H9 (cell line): ENCODE measurements around the gene GPR146. TPM values are rescaled to one million over a fixed set of nuclear protein-coding genes. Genes with fewer than 3 reads are reported as not detected.
"Not testable (repeated sequence)": the region's sequence is repeated elsewhere in the genome, so short reads cannot be mapped to it uniquely, and the experiment has no call there.

Experiments used
- DNase-seq: peaks from one replicate; pipeline ENCODE4 v3.0.0-alpha.2; 2017
- H2AFZ ChIP-seq: one replicate; pipeline ENCODE4 v1.6.1; 2013; ENCODE audit warnings: mild to moderate bottlenecking, low read length, control low read depth, moderate library complexity
- H2AK5ac ChIP-seq: 2 replicates; pipeline ENCODE4 v1.6.1; 2013; ENCODE audit warnings: low read length, control low read depth, mixed read lengths; ENCODE audit not compliant: insufficient read length
- H2BK120ac ChIP-seq: one replicate; pipeline ENCODE4 v1.6.1; 2013; ENCODE audit warnings: low read depth, mild to moderate bottlenecking, low read length, control low read depth, inconsistent platforms; ENCODE audit not compliant: poor library complexity, severe bottlenecking
- H2BK12ac ChIP-seq: 2 replicates; pipeline ENCODE4 v1.6.1; 2013; ENCODE audit warnings: low read length, control low read depth, mixed read lengths, low read depth; ENCODE audit not compliant: insufficient read length
- H2BK15ac ChIP-seq: 2 replicates; pipeline ENCODE4 v1.6.1; 2013; ENCODE audit warnings: low read depth, low read length, control low read depth
- H2BK20ac ChIP-seq: one replicate; pipeline ENCODE4 v1.6.1; 2013; ENCODE audit warnings: low read depth, mild to moderate bottlenecking, low read length, control low read depth, inconsistent platforms; ENCODE audit not compliant: poor library complexity, severe bottlenecking
- H2BK5ac ChIP-seq: 2 replicates; pipeline ENCODE4 v1.6.1; 2013; ENCODE audit warnings: low read length, control low read depth, mixed read lengths; ENCODE audit not compliant: insufficient read length
- H3K14ac ChIP-seq: 2 replicates; pipeline ENCODE4 v1.6.1; 2013; ENCODE audit warnings: low read length, control low read depth; ENCODE audit not compliant: insufficient read depth
- H3K18ac ChIP-seq: 2 replicates; pipeline ENCODE4 v1.6.1; 2013; ENCODE audit warnings: low read depth, mild to moderate bottlenecking, mixed read lengths, low read length, control low read depth; ENCODE audit not compliant: insufficient read length
- H3K23ac ChIP-seq: 2 replicates; pipeline ENCODE4 v1.6.1; 2013; ENCODE audit warnings: low read length, control low read depth, mixed read lengths, low read depth; ENCODE audit not compliant: insufficient read length
- H3K23me2 ChIP-seq: 2 replicates; pipeline ENCODE4 v1.6.1; 2013; ENCODE audit warnings: low read depth, mild to moderate bottlenecking, mixed read lengths, low read length, control low read depth; ENCODE audit not compliant: insufficient read length, poor library complexity, severe bottlenecking
- H3K27ac ChIP-seq: 2 replicates; pipeline ENCODE4 v1.5.1; 2013; ENCODE audit warnings: low read length, control low read depth, mixed read lengths, low read depth; ENCODE audit not compliant: insufficient read length
- H3K27me3 ChIP-seq: 2 replicates; pipeline ENCODE4 v1.6.1; 2013; ENCODE audit warnings: low read length, control low read depth, inconsistent platforms; ENCODE audit not compliant: insufficient read depth
- H3K4ac ChIP-seq: 2 replicates; pipeline ENCODE4 v1.6.1; 2013; ENCODE audit warnings: low read depth, mild to moderate bottlenecking, control low read depth, inconsistent platforms, low read length, moderate library complexity
- H3K4me1 ChIP-seq: 2 replicates; pipeline ENCODE4 v1.6.1; 2013; ENCODE audit warnings: low read length, control low read depth, inconsistent platforms; ENCODE audit not compliant: insufficient read depth
- H3K4me2 ChIP-seq: 2 replicates; pipeline ENCODE4 v1.6.1; 2013; ENCODE audit warnings: low read length, control low read depth, mixed read lengths; ENCODE audit not compliant: insufficient read length, insufficient read depth
- H3K56ac ChIP-seq: 2 replicates; pipeline ENCODE4 v1.6.1; 2013; ENCODE audit warnings: low read depth, mild to moderate bottlenecking, mixed read lengths, low read length, control low read depth; ENCODE audit not compliant: insufficient read length
- H3K79me1 ChIP-seq: 2 replicates; pipeline ENCODE4 v1.6.1; 2013; ENCODE audit warnings: low read depth, mild to moderate bottlenecking, moderate library complexity, low read length, control low read depth, inconsistent platforms; ENCODE audit not compliant: insufficient read depth, poor library complexity, severe bottlenecking
- H3K79me2 ChIP-seq: 2 replicates; pipeline ENCODE4 v1.6.1; 2013; ENCODE audit warnings: low read length, control low read depth, inconsistent platforms; ENCODE audit not compliant: insufficient read depth
- H3K9ac ChIP-seq: 2 replicates; pipeline ENCODE4 v1.6.1; 2013; ENCODE audit warnings: low read length, control low read depth, mixed read lengths; ENCODE audit not compliant: insufficient read length; ENCODE audit errors: extremely low read depth
- H3K9me3 ChIP-seq: one replicate; pipeline ENCODE4 v1.6.1; 2013; ENCODE audit warnings: low read depth, low read length, inconsistent platforms; ENCODE audit not compliant: control insufficient read depth
- H3T11ph ChIP-seq: one replicate; pipeline ENCODE4 v1.6.1; 2013; ENCODE audit warnings: mild to moderate bottlenecking, low read length, control low read depth, inconsistent platforms
- H4K20me1 ChIP-seq: one replicate; pipeline ENCODE4 v1.6.1; 2013; ENCODE audit not compliant: control insufficient read depth, insufficient read length, insufficient read depth
- H4K5ac ChIP-seq: 2 replicates; pipeline ENCODE4 v1.6.1; 2013; ENCODE audit warnings: low read depth, mild to moderate bottlenecking, mixed read lengths, low read length, control low read depth; ENCODE audit not compliant: insufficient read length
- H4K8ac ChIP-seq: replicated peaks from 2 replicates; pipeline ENCODE4 v1.6.1; 2013; ENCODE audit warnings: low read length, control low read depth, mixed read lengths, low read depth; ENCODE audit not compliant: insufficient read length
- H4K91ac ChIP-seq: 2 replicates; pipeline ENCODE4 v1.6.1; 2013; ENCODE audit warnings: low read depth, mild to moderate bottlenecking, moderate library complexity, mixed read lengths, low read length, control low read depth; ENCODE audit not compliant: insufficient read length
- H3K27ac Mint-ChIP-seq, 3 experiments: 2 replicates in 2 of 3; 3 replicates in 1 of 3; pipeline ENCODE4 v1.8.0; 2020 to 2021; ENCODE audit warnings: mixed read lengths in 3 of 3, mild to moderate bottlenecking in 1 of 3, moderate library complexity in 1 of 3
- H3K27me3 Mint-ChIP-seq: 2 replicates; pipeline ENCODE4 v1.8.0; 2021; ENCODE audit warnings: low read depth, mild to moderate bottlenecking, moderate library complexity, mixed read lengths
- H3K36me3 Mint-ChIP-seq, 3 experiments: 2 replicates in 2 of 3; 3 replicates in 1 of 3; pipeline ENCODE4 v1.8.0; 2020 to 2021; ENCODE audit warnings: low read depth in 3 of 3, mixed read lengths in 3 of 3; ENCODE audit not compliant: insufficient read depth in 1 of 3
- H3K4me1 Mint-ChIP-seq, 2 experiments: 2 replicates each; pipeline ENCODE4 v1.8.0; 2020; ENCODE audit warnings: mixed read lengths in 2 of 2
- H3K4me3 Mint-ChIP-seq, 2 experiments: 2 replicates in 1 of 2; 3 replicates in 1 of 2; pipeline ENCODE4 v1.8.0; 2020 to 2021; ENCODE audit warnings: mild to moderate bottlenecking in 2 of 2, mixed read lengths in 2 of 2, moderate library complexity in 1 of 2
- H3K9me3 Mint-ChIP-seq, 2 experiments: 2 replicates in 1 of 2; 3 replicates in 1 of 2; pipeline ENCODE4 v1.8.0; 2020; ENCODE audit warnings: mild to moderate bottlenecking in 2 of 2, mixed read lengths in 2 of 2, moderate library complexity in 1 of 2
- WGBS: extraction: QIAGEN DNeasy Blood & Tissue Kit; methylation state at CpG from one replicate; pipeline ENCODE4 v1.1.7; 2013; ENCODE audit warnings: missing lambda C conversion rate, low lambda C conversion rate, mixed read lengths; ENCODE audit not compliant: insufficient read length; ENCODE audit errors: extremely low coverage; 5-methylcytosine and 5-hydroxymethylcytosine counted together
- total RNA-seq: library from RNA; stranded (reverse); gene quantifications from 2 replicates; pipeline ENCODE4 v1.2.1, GENCODE V29; 2021
- TF ChIP-seq, protein P1 (sequence below): fragments of 200-600 bp; sonication (generic); conservative IDR thresholded peaks from 3 replicates; pipeline ENCODE4 v1.8.0; 2021; ENCODE audit warnings: antibody characterized with exemption, mild to moderate bottlenecking

GPR146 gene
- total RNA-seq, 1 experiment from 2014 or later, result 1.4 TPM

GRCh38 chr7:999941-1000935, 44.1 kb upstream of the GPR146 start:
- Histone ChIP-seq H3K79me2 (no peaks in the 10 kb centered on the region), H4K20me1 (no peaks in the 10 kb centered on the region), H3T11ph (no peak overlapping the region), H2BK5ac (no peak overlapping the region), H2BK12ac (no peak overlapping the region), H2BK120ac (no peak overlapping the region), H2AFZ (no peak overlapping the region), H3K14ac (no peak overlapping the region), H3K18ac (no peak overlapping the region), H3K23ac (no peak overlapping the region), H3K27ac (no peak overlapping the region), H2AK5ac (no peak overlapping the region), H3K79me1 (no peaks in the 10 kb centered on the region), H4K5ac (no peak overlapping the region), H2BK20ac (no peak overlapping the region), H4K91ac (no peak overlapping the region), H3K56ac (no peak overlapping the region), H3K23me2 (no peaks in the 10 kb centered on the region), H3K9ac (no peak overlapping the region), H3K4me1 (no peaks in the 10 kb centered on the region), H2BK15ac (no peak overlapping the region), H3K9me3 (no peaks in the 10 kb centered on the region), H4K8ac (no peak overlapping the region), H3K27me3 (no peaks in the 10 kb centered on the region), H3K4ac (no peak overlapping the region), H3K4me2 (no peak overlapping the region)
- Mint-ChIP-seq H3K27me3 (no peaks in the 10 kb centered on the region), H3K4me3 (no peak overlapping the region), H3K27ac (peak overlapping the region in 1 of 3 experiments; percentile 36; a peak in 2 of 7 replicates), H3K9me3 (no peaks in the 10 kb centered on the region), H3K36me3 (peaks cover 0 to 10% (median 9%) of the 10 kb centered on the region in 3 experiments; a peak in 4 of 7 replicates), H3K4me1 (peaks cover 2 to 18% of the 10 kb centered on the region in 2 experiments; a peak in 2 of 4 replicates)
- DNase-seq, result no peak
- no CpG with 5 or more reads among the region's 52 CpGs for WGBS
- TF ChIP-seq, protein P1, sequence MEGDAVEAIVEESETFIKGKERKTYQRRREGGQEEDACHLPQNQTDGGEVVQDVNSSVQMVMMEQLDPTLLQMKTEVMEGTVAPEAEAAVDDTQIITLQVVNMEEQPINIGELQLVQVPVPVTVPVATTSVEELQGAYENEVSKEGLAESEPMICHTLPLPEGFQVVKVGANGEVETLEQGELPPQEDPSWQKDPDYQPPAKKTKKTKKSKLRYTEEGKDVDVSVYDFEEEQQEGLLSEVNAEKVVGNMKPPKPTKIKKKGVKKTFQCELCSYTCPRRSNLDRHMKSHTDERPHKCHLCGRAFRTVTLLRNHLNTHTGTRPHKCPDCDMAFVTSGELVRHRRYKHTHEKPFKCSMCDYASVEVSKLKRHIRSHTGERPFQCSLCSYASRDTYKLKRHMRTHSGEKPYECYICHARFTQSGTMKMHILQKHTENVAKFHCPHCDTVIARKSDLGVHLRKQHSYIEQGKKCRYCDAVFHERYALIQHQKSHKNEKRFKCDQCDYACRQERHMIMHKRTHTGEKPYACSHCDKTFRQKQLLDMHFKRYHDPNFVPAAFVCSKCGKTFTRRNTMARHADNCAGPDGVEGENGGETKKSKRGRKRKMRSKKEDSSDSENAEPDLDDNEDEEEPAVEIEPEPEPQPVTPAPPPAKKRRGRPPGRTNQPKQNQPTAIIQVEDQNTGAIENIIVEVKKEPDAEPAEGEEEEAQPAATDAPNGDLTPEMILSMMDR, result no peak

DNA sequence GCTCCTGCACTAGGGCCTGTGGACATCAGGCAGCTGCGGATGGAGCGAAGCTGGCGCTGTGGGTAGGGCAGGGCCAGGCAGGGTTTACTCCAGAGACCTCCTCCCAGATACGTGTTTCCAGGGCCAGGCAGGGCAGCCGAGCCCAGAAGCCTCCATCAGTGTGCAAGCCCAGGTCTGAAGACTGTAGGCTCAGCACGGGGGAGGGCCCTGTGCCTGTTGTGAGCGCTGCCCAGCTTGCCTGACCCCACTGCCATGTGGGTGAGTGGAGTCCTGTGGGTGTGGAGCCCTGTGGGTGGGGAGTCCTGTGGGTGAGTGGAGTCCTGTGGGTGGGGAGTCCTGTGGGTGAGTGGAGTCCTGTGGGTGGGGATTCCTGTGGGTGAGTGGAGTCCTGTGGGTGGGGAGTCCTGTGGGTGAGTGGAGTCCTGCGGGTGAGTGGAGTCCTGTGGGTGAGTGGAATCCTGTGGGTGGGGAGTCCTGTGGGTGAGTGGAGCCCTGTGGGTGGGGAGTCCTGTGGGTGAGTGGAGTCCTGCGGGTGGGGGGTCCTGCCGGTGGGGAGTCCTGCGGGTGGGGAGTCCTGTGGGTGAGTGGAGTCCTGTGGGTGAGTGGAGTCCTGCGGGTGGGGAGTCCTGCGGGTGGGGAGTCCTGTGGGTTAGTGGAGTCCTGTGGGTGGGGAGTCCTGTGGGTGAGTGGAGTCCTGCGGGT, 43.1 kb upstream of the GPR146 start:
- Mint-ChIP-seq H3K4me1 (peaks cover 2 to 18% of the 10 kb centered on the region in 2 experiments; a peak in 2 of 4 replicates), H3K36me3 (peaks cover 4 to 10% (median 9%) of the 10 kb centered on the region in 3 experiments; a peak in 5 of 7 replicates), H3K27ac (peak overlapping the region in 2 of 3 experiments; percentile 62 to 77; a peak in 4 of 7 replicates)
- H4K91ac ChIP-seq, H3T11ph ChIP-seq, H3K9me3 Mint-ChIP-seq, H2AK5ac ChIP-seq, H3K79me1 ChIP-seq, H2BK15ac ChIP-seq, H2BK12ac ChIP-seq, H3K4me2 ChIP-seq, H3K56ac ChIP-seq, H4K5ac ChIP-seq, H3K79me2 ChIP-seq, H3K14ac ChIP-seq, H3K9ac ChIP-seq, H2BK20ac ChIP-seq, H3K9me3 ChIP-seq, H4K8ac ChIP-seq, H3K23me2 ChIP-seq, H3K27ac ChIP-seq, H3K4me1 ChIP-seq, H3K27me3 ChIP-seq, H3K18ac ChIP-seq, H2BK5ac ChIP-seq, H3K23ac ChIP-seq, H4K20me1 ChIP-seq, H2BK120ac ChIP-seq, H3K4ac ChIP-seq, H3K4me3 Mint-ChIP-seq, H3K27me3 Mint-ChIP-seq, H2AFZ ChIP-seq: not testable (repeated sequence)
- peak; percentile 57 for DNase-seq
- WGBS, result no CpG with 5 or more reads among the region's 14 CpGs
